HL-60 (cell line): ENCODE data around the gene PRPF40B.

Experiments used
- DNase-seq, 2 experiments: peaks; one replicate each; pipeline ENCODE4 v3.0.0-alpha.2; 2010 to 2020; ENCODE audit warnings: low read depth in 1 of 2, low spot score in 1 of 2
- H3K27ac ChIP-seq: fragments of 250-450 bp; sonication (Bioruptor Pico); replicated peaks from 2 replicates; pipeline ENCODE4 v1.5.1; 2020; ENCODE audit warnings: mild to moderate bottlenecking, moderate library complexity
- H3K27me3 ChIP-seq: fragments of 250-450 bp; sonication (Bioruptor Pico); 2 replicates; pipeline ENCODE4 v1.5.1; 2021; ENCODE audit warnings: mild to moderate bottlenecking, moderate library complexity; ENCODE audit not compliant: insufficient read depth, poor library complexity, severe bottlenecking
- H3K4me3 ChIP-seq: replicated peaks from 2 replicates; pipeline ENCODE4 v1.5.1; 2011; ENCODE audit warnings: mild to moderate bottlenecking, control low read depth, low read length; ENCODE audit not compliant: insufficient read depth
- CTCF ChIP-seq: IDR thresholded peaks from one replicate; pipeline ENCODE4 v1.5.1; 2011; ENCODE audit warnings: low read length, control low read depth, inconsistent platforms; ENCODE audit not compliant: insufficient read depth
- GABPA ChIP-seq: IDR thresholded peaks from 2 replicates; pipeline ENCODE4 v1.6.1; 2012; ENCODE audit warnings: low read depth
- POLR2AphosphoS5 ChIP-seq: IDR thresholded peaks from 2 replicates; pipeline ENCODE4 v1.6.1; 2012; ENCODE audit warnings: low read depth
- REST ChIP-seq: IDR thresholded peaks from 2 replicates; pipeline ENCODE4 v1.6.1; 2012; ENCODE audit warnings: low read depth; ENCODE audit not compliant: insufficient replicate concordance
- SPI1 ChIP-seq: IDR thresholded peaks from 2 replicates; pipeline ENCODE4 v1.6.1; 2012; ENCODE audit warnings: low read depth, mild to moderate bottlenecking, borderline replicate concordance

The PRPF40B gene

DNA sequence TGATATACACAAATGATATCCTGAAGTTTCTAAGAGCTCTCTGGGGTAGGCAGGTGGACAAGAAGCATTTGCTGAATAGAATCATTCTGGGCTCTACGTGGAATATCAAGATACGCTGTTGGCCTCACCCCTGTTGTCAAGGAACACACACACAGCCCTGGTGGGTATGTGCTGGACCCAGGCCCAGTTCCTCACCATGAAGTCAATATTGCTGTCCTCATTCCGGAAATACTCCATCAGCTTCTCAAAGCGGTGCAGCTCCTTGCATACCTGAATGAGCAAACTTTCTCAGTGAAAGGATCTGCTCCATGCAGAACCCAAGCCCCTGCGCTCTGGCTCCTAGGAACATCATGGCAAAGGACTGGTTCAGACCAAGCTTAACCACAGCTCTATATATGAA lies 31.4 kb downstream of the PRPF40B start:
- Histone ChIP-seq H3K27me3 (no peaks in the 10 kb centered on the region), H3K27ac (no peak overlapping the region), H3K4me3 (no peak overlapping the region)
- DNase-seq: no peak
- TF ChIP-seq GABPA (no peak), SPI1 (no peak)

DNA sequence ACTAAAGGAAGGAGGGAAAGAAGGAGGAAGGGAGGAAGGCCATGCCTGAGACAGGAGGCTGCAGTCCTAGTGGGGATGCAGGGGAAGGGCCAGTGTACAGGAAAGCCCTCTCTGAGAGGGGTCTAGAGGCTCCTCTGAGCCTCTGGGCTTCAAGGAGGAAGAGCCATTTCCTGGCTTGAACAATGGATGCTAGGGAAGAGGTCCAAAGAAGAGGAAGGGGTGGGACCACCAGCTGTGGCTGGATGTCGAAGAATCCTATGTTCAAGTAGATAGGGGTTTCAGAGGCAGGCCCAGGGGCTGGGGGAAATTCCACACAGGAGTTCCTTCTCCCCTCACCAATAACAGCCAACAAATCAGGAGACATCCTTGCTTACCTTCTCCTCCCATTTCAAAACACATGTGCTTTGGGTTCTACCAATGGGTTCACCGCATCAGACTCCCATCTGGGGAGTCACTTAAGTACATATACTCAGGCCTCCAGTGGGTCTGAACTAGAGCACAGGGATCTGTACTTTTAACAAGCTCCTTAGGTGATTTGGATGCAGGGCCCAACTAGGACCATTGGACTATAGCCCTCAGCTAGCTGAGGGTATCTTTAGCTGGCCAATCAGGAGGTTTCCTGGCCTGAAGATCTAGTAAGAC lies 32.4 kb downstream of the PRPF40B start:
- no peak overlapping the region for H3K27ac ChIP-seq
- TF ChIP-seq SPI1 (no peak), GABPA (no peak), CTCF (no peak), REST (no peak), POLR2AphosphoS5 (no peak)
- DNase-seq: no peak
- no peak overlapping the region for H3K4me3 ChIP-seq
- H3K27me3 ChIP-seq: no peaks in the 10 kb centered on the region

DNA sequence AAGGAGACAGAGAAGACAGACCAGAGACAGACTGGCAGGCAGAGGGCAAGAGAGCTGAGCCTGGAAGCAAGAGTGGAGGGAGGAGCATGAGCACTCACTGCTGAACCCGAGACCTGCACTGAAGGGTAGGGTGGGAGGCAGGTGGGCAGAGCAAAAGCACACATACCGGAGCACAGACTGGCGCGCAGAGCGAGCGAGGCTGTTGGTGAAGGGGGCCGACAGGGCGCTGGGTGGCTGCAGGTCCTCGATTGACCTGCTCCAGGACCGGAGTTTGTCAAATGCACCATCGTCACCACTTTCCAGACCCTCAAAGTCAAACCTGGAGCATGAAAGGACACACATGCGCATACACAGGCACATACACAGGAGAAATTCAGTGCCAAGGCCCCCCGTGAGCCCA lies 34.9 kb downstream of the PRPF40B start:
- no peak for DNase-seq
- TF ChIP-seq GABPA (no peak), POLR2AphosphoS5 (no peak), SPI1 (no peak), REST (no peak), CTCF (no peak)

GRCh38 chr12:49659753-49660152 lies 36.4 kb downstream of the PRPF40B start:
- Histone ChIP-seq H3K4me3 (no peak overlapping the region), H3K27ac (no peak overlapping the region), H3K27me3 (no peaks in the 10 kb centered on the region)
- no peak for TF ChIP-seq GABPA
- no peak for TF ChIP-seq POLR2AphosphoS5
- no peak for TF ChIP-seq REST
- no peak for TF ChIP-seq CTCF
- TF ChIP-seq SPI1: no peak
- no peak for DNase-seq

More for the DNA sequence above, 34.9 kb downstream of the PRPF40B start:
- no peak overlapping the region for H3K4me3 ChIP-seq
- H3K27ac ChIP-seq: no peak overlapping the region
- no peaks in the 10 kb centered on the region for H3K27me3 ChIP-seq
